Measurements from ENCODE around the gene MYOCD.

MYOCD gene

DNA sequence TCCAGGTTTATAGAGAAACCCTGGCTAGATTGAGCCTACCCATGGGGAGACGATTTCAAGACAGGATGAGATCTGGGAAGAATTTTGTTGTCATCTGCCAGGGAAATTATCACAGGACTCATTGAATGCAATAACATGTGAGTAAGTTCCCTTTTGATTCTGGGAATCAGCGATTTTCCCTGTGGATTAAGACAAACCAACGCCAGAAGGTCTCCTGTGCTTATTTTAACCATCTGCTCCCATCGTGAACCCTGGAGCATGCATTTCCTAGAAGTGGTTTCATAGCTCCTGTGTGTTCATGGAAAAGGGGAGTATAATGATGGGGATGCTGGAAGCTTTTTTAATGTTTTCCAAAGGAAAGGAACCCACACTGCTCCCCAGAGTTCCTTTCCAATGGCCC is 102.6 kb downstream of the MYOCD start:
- no peak for DNase-seq (ENCODE audit: low spot score)
- in situ Hi-C loops (cut with MboI; ENCODE audit: low sequenced_read_pairs, unreplicated experiment), result no loop called here
- TF ChIP-seq, protein P1, sequence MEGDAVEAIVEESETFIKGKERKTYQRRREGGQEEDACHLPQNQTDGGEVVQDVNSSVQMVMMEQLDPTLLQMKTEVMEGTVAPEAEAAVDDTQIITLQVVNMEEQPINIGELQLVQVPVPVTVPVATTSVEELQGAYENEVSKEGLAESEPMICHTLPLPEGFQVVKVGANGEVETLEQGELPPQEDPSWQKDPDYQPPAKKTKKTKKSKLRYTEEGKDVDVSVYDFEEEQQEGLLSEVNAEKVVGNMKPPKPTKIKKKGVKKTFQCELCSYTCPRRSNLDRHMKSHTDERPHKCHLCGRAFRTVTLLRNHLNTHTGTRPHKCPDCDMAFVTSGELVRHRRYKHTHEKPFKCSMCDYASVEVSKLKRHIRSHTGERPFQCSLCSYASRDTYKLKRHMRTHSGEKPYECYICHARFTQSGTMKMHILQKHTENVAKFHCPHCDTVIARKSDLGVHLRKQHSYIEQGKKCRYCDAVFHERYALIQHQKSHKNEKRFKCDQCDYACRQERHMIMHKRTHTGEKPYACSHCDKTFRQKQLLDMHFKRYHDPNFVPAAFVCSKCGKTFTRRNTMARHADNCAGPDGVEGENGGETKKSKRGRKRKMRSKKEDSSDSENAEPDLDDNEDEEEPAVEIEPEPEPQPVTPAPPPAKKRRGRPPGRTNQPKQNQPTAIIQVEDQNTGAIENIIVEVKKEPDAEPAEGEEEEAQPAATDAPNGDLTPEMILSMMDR (IDR thresholded peaks at IDR 0.05; ENCODE audit: borderline replicate concordance, control extremely low read depth, extremely low read depth, insufficient read depth, missing control alignments), result no peak

DNA sequence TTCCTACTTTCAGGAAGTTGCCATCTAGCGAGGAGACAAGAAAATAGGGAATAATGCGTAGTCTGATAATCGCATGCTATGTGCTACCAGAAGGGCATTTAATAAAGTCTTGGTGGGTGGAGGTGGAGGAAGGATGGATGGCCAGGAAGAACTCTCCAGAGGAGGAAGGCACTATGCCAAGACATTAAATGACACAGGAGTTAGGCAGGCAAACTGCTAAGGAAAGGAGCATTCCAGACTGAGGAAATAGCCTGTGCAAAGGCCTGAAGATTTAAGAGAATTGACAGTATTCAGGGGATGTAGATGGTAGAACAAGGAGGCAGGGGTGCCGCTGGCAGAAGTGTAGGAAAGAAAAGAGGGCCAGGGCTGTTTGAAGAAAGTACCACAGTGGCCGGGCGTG is 104.3 kb downstream of the MYOCD start:
- TF ChIP-seq, protein P1 (IDR thresholded peaks at IDR 0.05; ENCODE audit: borderline replicate concordance, control extremely low read depth, extremely low read depth, insufficient read depth, missing control alignments), result no peak
- in situ Hi-C loops (cut with MboI; ENCODE audit: low sequenced_read_pairs, unreplicated experiment), result no loop called here
- no peak for DNase-seq (ENCODE audit: low spot score)

DNA sequence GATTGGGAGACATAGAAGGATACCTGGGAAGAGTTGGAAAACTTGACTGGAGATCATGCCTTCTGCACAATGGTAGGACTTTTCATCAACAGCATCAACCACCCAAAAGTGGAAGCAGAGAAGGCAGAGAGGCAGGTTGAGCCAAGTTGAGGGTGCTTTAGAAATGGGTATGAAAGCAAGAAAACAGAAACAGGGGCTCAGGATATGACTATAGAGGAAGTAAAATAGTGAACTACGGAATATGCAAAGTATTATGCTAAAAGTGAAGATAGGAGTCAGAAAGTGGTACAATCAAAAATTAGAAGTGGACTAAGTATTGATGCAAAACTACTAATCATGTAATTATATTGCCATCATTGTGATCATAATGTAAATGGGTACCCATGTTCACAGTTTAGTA is 107.5 kb downstream of the MYOCD start:
- TF ChIP-seq, protein P1 (IDR thresholded peaks at IDR 0.05; ENCODE audit: borderline replicate concordance, control extremely low read depth, extremely low read depth, insufficient read depth, missing control alignments), result no peak
- no peak for DNase-seq (ENCODE audit: low spot score)
- in situ Hi-C loops (cut with MboI; ENCODE audit: low sequenced_read_pairs, unreplicated experiment), result no loop called here

DNA sequence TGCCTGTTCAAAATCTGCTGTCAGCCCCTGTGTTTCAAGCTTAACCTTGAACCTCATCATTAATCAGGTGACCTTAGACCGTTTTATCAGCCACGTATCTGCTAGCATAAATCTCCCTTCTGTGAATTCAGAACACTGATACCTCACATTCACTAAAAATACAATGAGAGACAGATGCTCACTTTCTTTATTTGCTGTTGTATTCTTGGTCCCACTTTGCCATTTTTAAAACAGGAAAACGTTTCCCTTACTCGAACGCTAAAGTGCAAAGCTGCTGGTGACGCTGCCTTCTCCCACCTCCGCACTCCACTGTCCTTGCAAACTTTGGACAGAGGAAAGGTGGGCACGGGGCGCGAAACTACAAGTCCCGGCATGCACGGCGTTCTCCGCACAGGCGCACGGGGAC is 123.4 kb downstream of the MYOCD start:
- no peak for DNase-seq (ENCODE audit: low spot score)
- TF ChIP-seq, protein P1 (IDR thresholded peaks at IDR 0.05; ENCODE audit: borderline replicate concordance, control extremely low read depth, extremely low read depth, insufficient read depth, missing control alignments), result no peak
- in situ Hi-C loops (cut with MboI; ENCODE audit: low sequenced_read_pairs, unreplicated experiment), result no loop called here

DNA sequence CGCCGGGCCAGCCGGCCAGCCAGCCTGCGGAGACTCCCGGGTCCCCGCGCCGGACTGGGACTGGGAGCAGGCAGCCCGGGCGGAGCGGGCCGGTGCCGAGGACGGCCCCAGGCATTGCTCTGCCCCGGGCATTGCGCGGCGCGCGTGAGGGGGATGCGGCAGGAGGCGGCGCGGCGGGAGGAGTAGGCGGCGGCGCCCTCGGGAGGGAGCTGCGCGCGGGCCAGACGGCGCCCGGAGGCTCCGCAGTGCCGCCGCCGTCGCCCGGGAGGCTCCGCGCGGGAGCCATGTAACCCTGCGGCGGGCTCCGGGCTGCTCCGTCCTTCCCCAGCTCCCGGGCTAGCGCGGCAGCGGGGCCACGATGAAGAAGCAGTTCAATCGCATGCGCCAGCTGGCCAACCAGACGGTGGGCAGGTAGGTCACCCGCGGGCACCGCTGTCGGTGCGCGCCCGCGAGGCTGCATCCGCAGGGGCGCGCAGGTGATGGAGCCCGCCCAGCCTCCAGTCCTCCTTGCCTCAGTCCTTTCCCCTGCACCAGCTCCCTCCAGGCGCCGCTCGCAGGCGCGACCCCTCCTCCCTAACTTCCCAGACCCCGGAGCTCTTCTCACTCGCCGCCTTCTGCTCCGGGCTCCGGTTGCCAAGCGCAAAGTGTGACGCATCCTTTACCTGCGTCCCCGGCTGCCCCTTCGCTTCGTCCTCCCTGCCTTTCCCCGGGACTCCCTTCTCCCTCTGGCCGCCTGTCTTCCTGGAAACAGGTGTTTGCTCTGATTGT is 124.0 kb downstream of the MYOCD start, which contains the start of gene ARHGAP44:
TSS of gene ARHGAP44 (plus strand) at position 18 of the 768 bp plus-strand sequence. CDS start at position 359, 341 bp downstream.
- TF ChIP-seq, protein P1 (IDR thresholded peaks at IDR 0.05; ENCODE audit: borderline replicate concordance, control extremely low read depth, extremely low read depth, insufficient read depth, missing control alignments), result no peak
- peak; percentile 83 for DNase-seq (ENCODE audit: low spot score)
- in situ Hi-C loops (cut with MboI; ENCODE audit: low sequenced_read_pairs, unreplicated experiment), result no loop called here

DNA sequence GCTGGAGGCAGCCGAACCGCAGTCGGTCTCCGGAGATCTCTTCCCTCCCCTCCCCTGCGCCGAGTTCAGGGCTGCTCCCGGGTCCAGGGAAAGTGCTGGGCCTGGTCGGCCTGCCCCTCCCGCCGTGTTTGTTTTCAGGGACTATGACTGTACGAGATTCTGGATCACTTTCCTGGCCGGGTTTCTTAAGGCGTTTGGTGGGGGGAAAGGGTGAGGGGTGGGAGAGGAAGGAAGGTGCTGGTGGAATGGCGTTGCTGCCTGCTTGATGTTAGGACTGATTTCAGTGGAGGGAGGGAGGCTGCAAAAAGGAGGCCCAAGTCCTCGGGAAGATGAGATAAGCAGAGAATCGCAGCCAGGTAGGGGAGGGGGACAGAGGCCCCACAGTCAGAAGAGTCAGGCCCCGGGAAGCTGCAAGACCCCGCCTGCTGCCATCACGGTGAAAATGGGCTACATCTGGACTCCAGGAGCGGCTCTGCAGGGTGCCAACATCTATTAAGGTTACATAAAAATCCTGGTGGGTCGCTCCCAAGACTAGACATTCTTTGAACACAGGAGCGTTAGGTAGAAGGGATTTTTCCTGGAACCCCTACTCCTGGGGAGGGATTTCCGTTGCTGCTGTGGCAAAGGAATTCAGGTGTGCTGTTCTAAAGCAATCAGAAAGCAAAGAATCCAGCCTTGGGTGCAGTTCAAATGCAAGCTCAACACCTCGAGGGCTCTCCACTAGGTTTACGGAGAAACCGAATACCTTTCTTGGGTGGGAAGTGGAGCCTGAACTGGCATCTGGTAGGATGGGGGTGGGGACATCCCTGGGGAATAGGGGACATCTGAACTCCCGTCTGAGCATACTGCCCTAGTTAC is 124.8 kb downstream of the MYOCD start:
- in situ Hi-C loops (cut with MboI; ENCODE audit: low sequenced_read_pairs, unreplicated experiment), result no loop called here
- TF ChIP-seq, protein P1 (IDR thresholded peaks at IDR 0.05; ENCODE audit: borderline replicate concordance, control extremely low read depth, extremely low read depth, insufficient read depth, missing control alignments), result no peak
- no peak for DNase-seq (ENCODE audit: low spot score)
